ENCODE measurements around the gene SLC36A2. TPM values are rescaled to one million over a fixed set of nuclear protein-coding genes. Genes with fewer than 3 reads are reported as not detected.

Gene SLC36A2
- total RNA-seq, 3 donors from 2014 or later = 0.16 TPM; not detected in 2

- Histone ChIP-seq H3K36me3 (no peaks in the 10 kb centered on the region), H3K27me3 (no peaks in the 10 kb centered on the region), H3K9me3 (no peaks in the 10 kb centered on the region), H3K27ac (no peak overlapping the region), H3K4me3 (no peak overlapping the region), H3K4me1 (no peaks in the 10 kb centered on the region)
- TF ChIP-seq, protein P1, sequence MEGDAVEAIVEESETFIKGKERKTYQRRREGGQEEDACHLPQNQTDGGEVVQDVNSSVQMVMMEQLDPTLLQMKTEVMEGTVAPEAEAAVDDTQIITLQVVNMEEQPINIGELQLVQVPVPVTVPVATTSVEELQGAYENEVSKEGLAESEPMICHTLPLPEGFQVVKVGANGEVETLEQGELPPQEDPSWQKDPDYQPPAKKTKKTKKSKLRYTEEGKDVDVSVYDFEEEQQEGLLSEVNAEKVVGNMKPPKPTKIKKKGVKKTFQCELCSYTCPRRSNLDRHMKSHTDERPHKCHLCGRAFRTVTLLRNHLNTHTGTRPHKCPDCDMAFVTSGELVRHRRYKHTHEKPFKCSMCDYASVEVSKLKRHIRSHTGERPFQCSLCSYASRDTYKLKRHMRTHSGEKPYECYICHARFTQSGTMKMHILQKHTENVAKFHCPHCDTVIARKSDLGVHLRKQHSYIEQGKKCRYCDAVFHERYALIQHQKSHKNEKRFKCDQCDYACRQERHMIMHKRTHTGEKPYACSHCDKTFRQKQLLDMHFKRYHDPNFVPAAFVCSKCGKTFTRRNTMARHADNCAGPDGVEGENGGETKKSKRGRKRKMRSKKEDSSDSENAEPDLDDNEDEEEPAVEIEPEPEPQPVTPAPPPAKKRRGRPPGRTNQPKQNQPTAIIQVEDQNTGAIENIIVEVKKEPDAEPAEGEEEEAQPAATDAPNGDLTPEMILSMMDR (IDR thresholded peaks at IDR 0.05) = no peak
- TF ChIP-seq POLR2A (IDR thresholded peaks at IDR 0.05) = no peak
- no peak for TF ChIP-seq POLR2AphosphoS5 (IDR thresholded peaks at IDR 0.05)
- intact Hi-C loops (cut with DNase I; ENCODE audit: low total_unique reads) = no loop called here
- DNase-seq (ENCODE audit: low spot score in 2 of 2) = no peak
Measured at GRCh38 chr5:151332857-151333256, 14.5 kb downstream of the SLC36A2 start.

GRCh38 chr5:151328734-151329133 lies 18.6 kb downstream of the SLC36A2 start:
- Histone ChIP-seq H3K9me3 (no peaks in the 10 kb centered on the region), H3K4me1 (no peaks in the 10 kb centered on the region), H3K27me3 (no peaks in the 10 kb centered on the region), H3K36me3 (no peaks in the 10 kb centered on the region), H3K27ac (peak overlapping the region in 1 of 2 donors; percentile 29), H3K4me3 (no peak overlapping the region)
- TF ChIP-seq, protein P1 (IDR thresholded peaks at IDR 0.05) = no peak
- TF ChIP-seq POLR2A (IDR thresholded peaks at IDR 0.05) = no peak
- TF ChIP-seq POLR2AphosphoS5 (IDR thresholded peaks at IDR 0.05) = no peak
- intact Hi-C loops (cut with DNase I; ENCODE audit: low total_unique reads) = no loop called here
- no peak for DNase-seq (ENCODE audit: low spot score in 2 of 2)

GRCh38 chr5:151327585-151327984 lies 19.8 kb downstream of the SLC36A2 start:
- intact Hi-C loops (cut with DNase I; ENCODE audit: low total_unique reads) = no loop called here
- no peaks in the 10 kb centered on the region for H3K4me1 ChIP-seq
- H3K27me3 ChIP-seq = no peaks in the 10 kb centered on the region
- H3K9me3 ChIP-seq = no peaks in the 10 kb centered on the region
- TF ChIP-seq, protein P1 (IDR thresholded peaks at IDR 0.05) = no peak
- no peak for TF ChIP-seq POLR2A (IDR thresholded peaks at IDR 0.05)
- no peak for TF ChIP-seq POLR2AphosphoS5 (IDR thresholded peaks at IDR 0.05)
- H3K4me3 ChIP-seq = no peak overlapping the region
- DNase-seq (ENCODE audit: low spot score in 2 of 2) = no peak
- H3K27ac ChIP-seq = no peak overlapping the region
- no peaks in the 10 kb centered on the region for H3K36me3 ChIP-seq

DNA sequence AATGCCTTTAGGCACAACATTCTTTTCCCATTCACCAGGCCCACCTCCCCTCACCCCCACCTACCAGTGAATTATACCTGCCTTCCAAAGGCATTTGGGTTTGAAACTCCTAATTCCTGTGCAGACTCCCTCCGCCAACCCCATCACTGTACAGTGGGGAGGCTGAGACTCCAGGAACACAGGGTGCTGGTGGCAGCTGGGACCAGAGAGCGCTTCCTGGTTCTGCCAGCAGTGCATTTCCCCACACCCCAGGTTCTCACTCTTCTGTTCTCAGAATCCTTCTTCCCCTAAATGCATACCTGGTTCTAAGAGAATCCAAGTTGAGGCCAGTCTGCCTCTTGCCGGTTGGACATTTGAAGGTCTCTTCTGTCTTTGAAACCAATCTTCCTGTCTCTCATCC lies 21.1 kb downstream of the SLC36A2 start:
- H3K4me3 ChIP-seq = no peak overlapping the region
- intact Hi-C loops (cut with DNase I; ENCODE audit: low total_unique reads) = no loop called here
- H3K9me3 ChIP-seq = no peaks in the 10 kb centered on the region
- no peak for DNase-seq (ENCODE audit: low spot score in 2 of 2)
- TF ChIP-seq POLR2AphosphoS5 (IDR thresholded peaks at IDR 0.05) (no peak), POLR2A (IDR thresholded peaks at IDR 0.05) (no peak)
- TF ChIP-seq, protein P1 (IDR thresholded peaks at IDR 0.05) = no peak
- H3K4me1 ChIP-seq = no peaks in the 10 kb centered on the region
- H3K27ac ChIP-seq = no peak overlapping the region
- H3K27me3 ChIP-seq = no peaks in the 10 kb centered on the region
- H3K36me3 ChIP-seq = no peaks in the 10 kb centered on the region

DNA sequence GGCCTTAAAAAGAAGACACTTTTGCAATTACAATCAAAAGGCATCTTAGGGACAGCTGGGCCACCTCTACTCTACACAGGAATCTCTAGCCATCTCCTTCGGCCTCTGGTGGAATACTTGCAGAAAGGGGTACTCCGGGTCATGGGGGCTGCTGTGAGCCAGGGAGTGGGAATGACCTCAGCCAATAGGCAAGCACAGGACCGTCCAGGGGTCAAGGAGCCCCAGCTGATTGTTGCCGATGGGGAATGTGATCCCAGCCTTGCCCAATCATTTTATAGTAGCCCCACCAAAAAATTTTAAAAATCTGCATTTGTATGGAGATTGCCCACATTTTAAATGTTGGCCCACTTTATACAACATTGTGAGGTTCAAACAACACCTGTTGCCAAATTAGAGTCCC lies 26.9 kb downstream of the SLC36A2 start:
- Histone ChIP-seq H3K9me3 (no peaks in the 10 kb centered on the region), H3K27ac (no peak overlapping the region), H3K4me1 (no peaks in the 10 kb centered on the region), H3K4me3 (no peak overlapping the region), H3K27me3 (no peaks in the 10 kb centered on the region), H3K36me3 (no peaks in the 10 kb centered on the region)
- no peak for DNase-seq (ENCODE audit: low spot score in 2 of 2)
- intact Hi-C loops (cut with DNase I; ENCODE audit: low total_unique reads) = no loop called here
- TF ChIP-seq POLR2A (IDR thresholded peaks at IDR 0.05) = no peak
